Measurements from ENCODE around the gene CD226. TPM values are rescaled to one million over a fixed set of nuclear protein-coding genes. Genes with fewer than 3 reads are reported as not detected.

The CD226 gene
- total RNA-seq, 1 donor from 2014 or later, result not detected

DNA sequence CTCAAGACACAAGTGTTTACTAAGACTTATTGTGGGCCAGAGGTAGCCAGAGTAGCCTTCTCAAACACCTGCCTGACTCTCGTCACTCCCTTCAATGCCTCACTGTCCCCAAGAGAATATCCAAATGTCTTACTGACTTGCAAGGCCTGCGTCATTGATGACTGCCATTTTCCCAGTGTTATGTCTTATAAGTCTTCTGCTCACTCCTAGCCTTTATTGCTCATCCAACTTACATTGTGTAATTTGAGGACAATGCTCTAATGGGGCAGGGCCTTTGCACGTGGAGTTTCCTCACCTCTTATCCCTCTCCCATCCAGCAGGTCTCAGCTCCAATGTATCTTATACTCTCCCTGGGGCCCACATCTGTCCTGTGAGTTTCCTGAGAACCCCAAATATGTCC, 10.1 kb upstream of the CD226 start:
- no peaks in the 10 kb centered on the region for H3K79me2 ChIP-seq (ENCODE audit: low read depth)
- no peaks in the 10 kb centered on the region for H3K36me3 Mint-ChIP-seq
- H3K9me3 ChIP-seq (ENCODE audit: low read depth), result no peaks in the 10 kb centered on the region
- no peak overlapping the region for H3K27ac Mint-ChIP-seq
- no peak overlapping the region for H3K4me2 ChIP-seq
- no peak for DNase-seq (ENCODE audit: low spot score)
- no peaks in the 10 kb centered on the region for H3F3A ChIP-seq (ENCODE audit: low read depth)
- no peak overlapping the region for H3K27ac ChIP-seq
- H3K4me1 ChIP-seq, result peaks cover 7% of the 10 kb centered on the region
- H3K4me3 ChIP-seq, result no peak overlapping the region
- H3K9ac ChIP-seq, result no peak overlapping the region
- no peaks in the 10 kb centered on the region for H3K9me3 Mint-ChIP-seq
- H3K27me3 ChIP-seq, result no peaks in the 10 kb centered on the region
- no peak overlapping the region for H3K4me3 Mint-ChIP-seq
- H3K36me3 ChIP-seq, result no peaks in the 10 kb centered on the region
- TF ChIP-seq EZH2 (IDR thresholded peaks at IDR 0.05) (no peak), CTCF (IDR thresholded peaks at IDR 0.05) (no peak), EZH2phosphoT487 (IDR thresholded peaks at IDR 0.05) (no peak)
- no peaks in the 10 kb centered on the region for H4K20me1 ChIP-seq (ENCODE audit: low read depth)
- H3K4me1 Mint-ChIP-seq, result no peaks in the 10 kb centered on the region
- peaks cover 2% of the 10 kb centered on the region for H3K27me3 Mint-ChIP-seq (ENCODE audit: insufficient read depth, low read depth)
- H2AFZ ChIP-seq (replicated peaks), result no peak overlapping the region

- H3K79me2 ChIP-seq (ENCODE audit: low read depth), result no peaks in the 10 kb centered on the region
- H3K27me3 ChIP-seq, result no peaks in the 10 kb centered on the region
- Mint-ChIP-seq H3K9me3 (no peaks in the 10 kb centered on the region), H3K4me3 (no peak overlapping the region), H3K4me1 (no peaks in the 10 kb centered on the region), H3K27ac (no peak overlapping the region), H3K36me3 (no peaks in the 10 kb centered on the region), H3K27me3 (ENCODE audit: insufficient read depth, low read depth) (peaks cover 3% of the 10 kb centered on the region)
- no peak overlapping the region for H3K27ac ChIP-seq
- no peak overlapping the region for H3K9ac ChIP-seq
- no peaks in the 10 kb centered on the region for H3F3A ChIP-seq (ENCODE audit: low read depth)
- H3K4me2 ChIP-seq, result no peak overlapping the region
- H4K20me1 ChIP-seq (ENCODE audit: low read depth), result no peaks in the 10 kb centered on the region
- peaks cover 7% of the 10 kb centered on the region for H3K4me1 ChIP-seq
- H3K9me3 ChIP-seq (ENCODE audit: low read depth), result no peaks in the 10 kb centered on the region
- H3K4me3 ChIP-seq, result no peak overlapping the region
- TF ChIP-seq EZH2phosphoT487 (IDR thresholded peaks at IDR 0.05) (no peak), EZH2 (IDR thresholded peaks at IDR 0.05) (no peak), CTCF (IDR thresholded peaks at IDR 0.05) (no peak)
- H3K36me3 ChIP-seq, result no peaks in the 10 kb centered on the region
- H2AFZ ChIP-seq (replicated peaks), result peak overlapping the region; percentile 8
- peak; percentile 6 for DNase-seq (ENCODE audit: low spot score)
These were observed 9.3 kb upstream of the CD226 start for GRCh38 chr18:69956665-69957620.

GRCh38 chr18:69956057-69956456, 8.4 kb upstream of the CD226 start:
- H3K4me1 ChIP-seq, result peaks cover 7% of the 10 kb centered on the region
- no peak overlapping the region for H3K4me2 ChIP-seq
- Mint-ChIP-seq H3K9me3 (no peaks in the 10 kb centered on the region), H3K4me3 (no peak overlapping the region), H3K27me3 (ENCODE audit: insufficient read depth, low read depth) (peaks cover 3% of the 10 kb centered on the region), H3K36me3 (no peaks in the 10 kb centered on the region), H3K4me1 (no peaks in the 10 kb centered on the region), H3K27ac (no peak overlapping the region)
- no peak overlapping the region for H3K4me3 ChIP-seq
- no peaks in the 10 kb centered on the region for H3K36me3 ChIP-seq
- no peaks in the 10 kb centered on the region for H3K79me2 ChIP-seq (ENCODE audit: low read depth)
- H3K9ac ChIP-seq, result no peak overlapping the region
- no peak overlapping the region for H2AFZ ChIP-seq (replicated peaks)
- H3K9me3 ChIP-seq (ENCODE audit: low read depth), result no peaks in the 10 kb centered on the region
- no peaks in the 10 kb centered on the region for H3F3A ChIP-seq (ENCODE audit: low read depth)
- DNase-seq (ENCODE audit: low spot score), result no peak
- TF ChIP-seq EZH2phosphoT487 (IDR thresholded peaks at IDR 0.05), result no peak
- TF ChIP-seq CTCF (IDR thresholded peaks at IDR 0.05), result no peak
- no peak for TF ChIP-seq EZH2 (IDR thresholded peaks at IDR 0.05)
- H3K27me3 ChIP-seq, result no peaks in the 10 kb centered on the region
- H4K20me1 ChIP-seq (ENCODE audit: low read depth), result no peaks in the 10 kb centered on the region
- no peak overlapping the region for H3K27ac ChIP-seq
